Stomach (tissue), 9 donors: ENCODE data around the gene LMO3. TPM values are rescaled to one million over a fixed set of nuclear protein-coding genes. Genes with fewer than 3 reads are reported as not detected.

ENCODE experiments used
- DNase-seq, 2 donors: peaks; one replicate each; pipeline versions ENCODE4 v3.0.0 to v3.0.0-alpha.2; 2013 to 2019
- H3K27ac ChIP-seq, 5 donors: fragments of 200-600 bp in 4 of 5; sonication (generic) in 4 of 5; one replicate each; pipeline ENCODE4 v1.5.1; 2013 to 2019; ENCODE audit warnings: mild to moderate bottlenecking in 1 of 5, moderate library complexity in 1 of 5
- H3K27me3 ChIP-seq, 3 donors: fragments of 200-600 bp; sonication (generic); one replicate each; pipeline ENCODE4 v1.5.1; 2017 to 2019; ENCODE audit warnings: mixed run types in 1 of 3
- H3K36me3 ChIP-seq, 4 donors: fragments of 200-600 bp; sonication (generic); 1 replicate in 3 of 4; 2 replicates in 1 of 4; pipeline ENCODE4 v1.5.1; 2016 to 2019
- H3K4me1 ChIP-seq, 4 donors: fragments of 200-600 bp; sonication (generic); one replicate each; pipeline ENCODE4 v1.5.1; 2016 to 2019
- H3K4me3 ChIP-seq, 4 donors: fragments of 200-600 bp; sonication (generic) in 3 of 4; one replicate each; pipeline ENCODE4 v1.5.1; 2016 to 2019; ENCODE audit warnings: mild to moderate bottlenecking in 1 of 4
- H3K9me3 ChIP-seq, 4 donors: fragments of 200-600 bp; sonication (generic); one replicate each; pipeline ENCODE4 v1.5.1; 2016 to 2019
- CTCF ChIP-seq, 7 experiments: fragments of 450-650 bp in 4 of 7; fragments of 200-600 bp in 3 of 7; sonication (generic) in 3 of 7; IDR thresholded peaks; one replicate each; pipeline ENCODE4 v1.5.1; 2016 to 2019; ENCODE audit warnings: antibody characterized with exemption in 7 of 7, control low read depth in 2 of 7, mild to moderate bottlenecking in 1 of 7
- EP300 ChIP-seq: sonication (generic); formaldehyde crosslinking; IDR thresholded peaks from one replicate; pipeline ENCODE4 v1.6.1; 2017; ENCODE audit warnings: antibody characterized with exemption
- POLR2A ChIP-seq, 4 donors: fragments of 450-650 bp; IDR thresholded peaks; one replicate each; pipeline ENCODE4 v1.6.1; 2016; ENCODE audit warnings: antibody characterized with exemption in 4 of 4, control low read depth in 2 of 4, mild to moderate bottlenecking in 1 of 4, moderate library complexity in 1 of 4
- POLR2AphosphoS5 ChIP-seq, 3 donors: sonication (generic); formaldehyde crosslinking; IDR thresholded peaks; one replicate each; pipeline ENCODE4 v1.6.1; 2016; ENCODE audit warnings: antibody characterized with exemption in 3 of 3
- WGBS, 5 donors: extraction: QIAGEN DNeasy Blood & Tissue Kit in 3 of 5; methylation state at CpG; one replicate each; pipeline versions ENCODE4 v1.1.5 to v1.1.7; 2013 to 2018; 5-methylcytosine and 5-hydroxymethylcytosine counted together
- intact Hi-C: fragments of 100-400 bp; cut with DNase I; formaldehyde crosslinking; loops from one replicate; pipeline ENCODE4 v1.15.1; 2023; ENCODE audit warnings: low total_unique reads
- polyA plus RNA-seq, 3 donors: library from polyadenylated mRNA; stranded (reverse); fragments of 200-250 nt; gene quantifications; one replicate each; pipeline ENCODE4 v1.2.3, GENCODE V29; 2013
- total RNA-seq, 5 donors: library from RNA; depleted of rRNA; stranded (reverse); fragments of >200 nt; gene quantifications; one replicate each; pipeline versions ENCODE4 v1.1.0 to v1.2.3, GENCODE V29; 2014 to 2016
- donor health status: healthy with polysubstance abuse.
- donor health status: Bipolar disorder and iron deficiency.
- donor health status: healthy.

LMO3 gene
- total and polyA plus RNA-seq, 8 donors: 0.37 to 58.0 (median 1.5) TPM

GRCh38 chr12:16600525-16600924 is 5.4 kb downstream of the LMO3 start:
- no peaks in the 10 kb centered on the region for H3K9me3 ChIP-seq
- H3K4me1 ChIP-seq: peaks cover 0 to 15% (median 9%) of the 10 kb centered on the region in 4 donors
- H3K27ac ChIP-seq: no peak overlapping the region
- no peaks in the 10 kb centered on the region for H3K36me3 ChIP-seq
- no peak overlapping the region for H3K4me3 ChIP-seq
- WGBS, 5 donors: 36 to 63% (median 47%) methylated on average over 5 of the region's 5 CpGs
- intact Hi-C loops: no loop called here
- H3K27me3 ChIP-seq: peaks cover 0 to 9% (median 0%) of the 10 kb centered on the region in 3 donors
- TF ChIP-seq CTCF (IDR thresholded peaks at IDR 0.05) (no peak), POLR2A (IDR thresholded peaks at IDR 0.05) (no peak), POLR2AphosphoS5 (IDR thresholded peaks at IDR 0.05) (no peak), EP300 (no peak)
- DNase-seq: no peak

GRCh38 chr12:16599081-16599480 is 6.9 kb downstream of the LMO3 start:
- no peak for TF ChIP-seq CTCF (IDR thresholded peaks at IDR 0.05)
- no peak for TF ChIP-seq POLR2AphosphoS5 (IDR thresholded peaks at IDR 0.05)
- TF ChIP-seq POLR2A (IDR thresholded peaks at IDR 0.05): no peak
- TF ChIP-seq EP300: no peak
- no peaks in the 10 kb centered on the region for H3K36me3 ChIP-seq
- no peak overlapping the region for H3K27ac ChIP-seq
- H3K4me1 ChIP-seq: peaks cover 0 to 1% (median 0%) of the 10 kb centered on the region in 4 donors
- H3K4me3 ChIP-seq: no peak overlapping the region
- H3K9me3 ChIP-seq: no peaks in the 10 kb centered on the region
- intact Hi-C loops: no loop called here
- 75 to 91% (median 87%) methylated on average over 6 of the region's 6 CpGs for WGBS, 5 donors
- DNase-seq: no peak
- H3K27me3 ChIP-seq: no peaks in the 10 kb centered on the region

DNA sequence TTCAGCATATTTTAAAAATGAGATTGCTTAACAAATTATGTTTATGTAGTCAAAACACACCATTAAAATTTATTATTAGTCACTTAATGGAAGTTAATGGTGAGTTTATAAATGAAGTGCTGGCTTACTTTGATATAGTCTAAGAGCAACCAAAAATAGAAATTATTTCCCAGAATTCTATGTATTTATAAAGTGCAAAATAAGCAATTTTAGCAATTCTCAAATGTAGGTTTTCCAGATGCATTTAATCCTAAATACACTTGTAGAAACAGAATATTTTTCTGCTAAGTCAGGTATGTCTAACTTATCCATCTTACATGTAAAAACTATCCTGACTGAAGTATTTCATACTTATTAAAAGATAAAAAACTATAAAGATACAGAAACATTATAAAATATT is 11.2 kb downstream of the LMO3 start:
- Histone ChIP-seq H3K4me3 (no peak overlapping the region), H3K27ac (no peak overlapping the region), H3K27me3 (no peaks in the 10 kb centered on the region), H3K4me1 (no peaks in the 10 kb centered on the region), H3K9me3 (no peaks in the 10 kb centered on the region), H3K36me3 (no peaks in the 10 kb centered on the region)
- intact Hi-C loops: no loop called here
- TF ChIP-seq POLR2AphosphoS5 (IDR thresholded peaks at IDR 0.05) (no peak), EP300 (no peak), CTCF (IDR thresholded peaks at IDR 0.05) (no peak), POLR2A (IDR thresholded peaks at IDR 0.05) (no peak)
- no peak for DNase-seq

DNA sequence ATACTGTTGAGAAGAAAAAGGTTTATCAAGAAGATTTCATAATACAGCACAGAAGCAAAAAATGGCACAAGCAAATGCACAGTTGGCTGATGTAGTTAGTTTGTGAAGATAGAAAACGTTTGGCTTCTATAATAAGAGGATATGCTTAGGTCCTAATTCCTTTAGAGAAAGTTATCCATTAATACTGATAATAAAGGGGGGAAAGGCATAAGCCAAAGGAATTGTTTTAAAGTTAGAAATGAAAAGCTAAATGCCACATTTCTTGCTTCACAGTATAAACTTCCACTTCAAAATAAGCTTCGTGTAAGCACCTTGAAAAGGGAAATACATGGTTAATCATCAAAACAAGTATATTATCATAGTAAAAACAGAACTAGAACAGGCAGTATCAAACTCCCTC is 12.4 kb downstream of the LMO3 start:
- DNase-seq: no peak
- H3K4me1 ChIP-seq: no peaks in the 10 kb centered on the region
- H3K4me3 ChIP-seq: no peak overlapping the region
- no peak overlapping the region for H3K27ac ChIP-seq
- H3K36me3 ChIP-seq: no peaks in the 10 kb centered on the region
- H3K9me3 ChIP-seq: no peaks in the 10 kb centered on the region
- 34 to 42% (median 38%) methylated on average over 2 of the region's 2 CpGs for WGBS, 5 donors
- no peaks in the 10 kb centered on the region for H3K27me3 ChIP-seq
- TF ChIP-seq POLR2A (IDR thresholded peaks at IDR 0.05): no peak
- TF ChIP-seq POLR2AphosphoS5 (IDR thresholded peaks at IDR 0.05): no peak
- TF ChIP-seq EP300: no peak
- TF ChIP-seq CTCF (IDR thresholded peaks at IDR 0.05): no peak
- intact Hi-C loops: no loop called here
